Glomerular visceral epithelial cell (primary cell): ENCODE data around the gene PCDHGC5.

Experiments
- DNase-seq: peaks from one replicate; pipeline ENCODE4 v3.0.0-alpha.2; 2016; ENCODE audit errors: extremely low spot score

PCDHGC5 gene

GRCh38 chr5:141488591-141489561 is at the start of gene PCDHGC5:
TSS of gene PCDHGC5 (plus strand) at chr5:141489081. CDS start at chr5:141489241, 160 bp downstream.
- peak; percentile 56 for DNase-seq

- peak; percentile 51 for DNase-seq
Observed at GRCh38 chr5:141439411-141440141, 49.3 kb upstream of the PCDHGC5 start.

- DNase-seq, result peak; percentile 55
Observed at GRCh38 chr5:141440341-141440740, 48.5 kb upstream of the PCDHGC5 start.

GRCh38 chr5:141441571-141442170 is 47.2 kb upstream of the PCDHGC5 start:
- DNase-seq, result no peak

GRCh38 chr5:141465351-141465750 is 23.5 kb upstream of the PCDHGC5 start:
- peak; percentile 52 for DNase-seq

GRCh38 chr5:141475625-141476131 is 13.2 kb upstream of the PCDHGC5 start, which contains the start of gene PCDHGC3:
TSS of gene PCDHGC3 (plus strand) at chr5:141475966. CDS start at chr5:141476117, 151 bp downstream.
- peak; percentile 97 for DNase-seq

GRCh38 chr5:141476132-141476911 is 12.6 kb upstream of the PCDHGC5 start:
- peak; percentile 76 for DNase-seq

GRCh38 chr5:141477044-141477575 is 11.8 kb upstream of the PCDHGC5 start:
- no peak for DNase-seq

GRCh38 chr5:141477815-141478214 is 11.1 kb upstream of the PCDHGC5 start:
- DNase-seq, result no peak

GRCh38 chr5:141478321-141478945 is 10.4 kb upstream of the PCDHGC5 start:
- DNase-seq, result peak; percentile 40

GRCh38 chr5:141479776-141480175 is 9.1 kb upstream of the PCDHGC5 start:
- no peak for DNase-seq

GRCh38 chr5:141483902-141484301 is 5.0 kb upstream of the PCDHGC5 start:
- DNase-seq, result no peak

- no peak for DNase-seq
Observed at GRCh38 chr5:141484310-141484640, 4.6 kb upstream of the PCDHGC5 start.

- no peak for DNase-seq
Observed at GRCh38 chr5:141484641-141485311, 4.1 kb upstream of the PCDHGC5 start, which contains the start of gene PCDHGC4. TSS of gene PCDHGC4 (plus strand) at chr5:141485030. CDS start at chr5:141485174, 144 bp downstream.

- no peak for DNase-seq
Observed at GRCh38 chr5:141485321-141486055, 3.4 kb upstream of the PCDHGC5 start.

- DNase-seq, result no peak
Observed at GRCh38 chr5:141486091-141486490, 2.8 kb upstream of the PCDHGC5 start.

- DNase-seq, result no peak
Observed at GRCh38 chr5:141487131-141487530, 1.8 kb upstream of the PCDHGC5 start.

- no peak for DNase-seq
Observed at GRCh38 chr5:141489841-141490240, 960 bp downstream of the PCDHGC5 start.

GRCh38 chr5:141490271-141490670 is 1.4 kb downstream of the PCDHGC5 start:
- no peak for DNase-seq
